ENCODE measurements around the gene MYO7A.

Gene MYO7A

GRCh38 chr11:77208535-77208934 lies 80.5 kb downstream of the MYO7A start:
- TF ChIP-seq CTCF (IDR thresholded peaks at IDR 0.05) (no peak), ZFX (IDR thresholded peaks at IDR 0.05; ENCODE audit: borderline replicate concordance) (no peak)

GRCh38 chr11:77209663-77210062 lies 81.6 kb downstream of the MYO7A start:
- H3K27ac ChIP-seq, result no peak overlapping the region
- no peak for TF ChIP-seq CTCF (IDR thresholded peaks at IDR 0.05)
- TF ChIP-seq ZFX (IDR thresholded peaks at IDR 0.05; ENCODE audit: borderline replicate concordance), result no peak

More at GRCh38 chr11:77208535-77208934, 80.5 kb downstream of the MYO7A start:
- no peak overlapping the region for H3K27ac ChIP-seq

- H3K27ac ChIP-seq, result no peak overlapping the region
- no peak for TF ChIP-seq CTCF (IDR thresholded peaks at IDR 0.05)
- TF ChIP-seq ZFX (IDR thresholded peaks at IDR 0.05; ENCODE audit: borderline replicate concordance), result no peak
Measured at GRCh38 chr11:77211040-77211451, 83.0 kb downstream of the MYO7A start.

- TF ChIP-seq ZFX (IDR thresholded peaks at IDR 0.05; ENCODE audit: borderline replicate concordance) (no peak), CTCF (IDR thresholded peaks at IDR 0.05) (no peak)
- no peak overlapping the region for H3K27ac ChIP-seq
Measured at GRCh38 chr11:77211594-77212251, 83.7 kb downstream of the MYO7A start.

GRCh38 chr11:77212314-77213007 lies 84.4 kb downstream of the MYO7A start:
- TF ChIP-seq ZFX (IDR thresholded peaks at IDR 0.05; ENCODE audit: borderline replicate concordance) (no peak), CTCF (IDR thresholded peaks at IDR 0.05) (no peak)
- no peak overlapping the region for H3K27ac ChIP-seq

- H3K27ac ChIP-seq, result no peak overlapping the region
- no peak for TF ChIP-seq CTCF (IDR thresholded peaks at IDR 0.05)
- no peak for TF ChIP-seq ZFX (IDR thresholded peaks at IDR 0.05; ENCODE audit: borderline replicate concordance)
Measured at GRCh38 chr11:77213029-77213579, 85.1 kb downstream of the MYO7A start.
